Fibroblast of lung (primary cell): ENCODE measurements around the gene KAT8. TPM values are rescaled to one million over a fixed set of nuclear protein-coding genes. Genes with fewer than 3 reads are reported as not detected.

Experiments
- DNase-seq, 2 donors: peaks; one replicate each; pipeline versions ENCODE4 v3.0.0 to v3.0.0-alpha.2; 2010; ENCODE audit warnings: low read depth in 2 of 2
- H2AFZ ChIP-seq: 2 replicates; pipeline ENCODE4 v1.5.1; 2012; ENCODE audit warnings: low read length, control low read depth, inconsistent platforms
- H3K27ac ChIP-seq: 2 replicates; pipeline ENCODE4 v1.5.1; 2011; ENCODE audit warnings: low read length, control low read depth; ENCODE audit not compliant: insufficient read depth
- H3K27me3 ChIP-seq: 2 replicates; pipeline ENCODE4 v1.5.1; 2011; ENCODE audit warnings: mild to moderate bottlenecking, low read length; ENCODE audit not compliant: control insufficient read depth, insufficient read depth
- H3K36me3 ChIP-seq: 2 replicates; pipeline ENCODE4 v1.5.1; 2011; ENCODE audit warnings: low read length; ENCODE audit not compliant: control insufficient read depth, insufficient read depth
- H3K4me1 ChIP-seq: 2 replicates; pipeline ENCODE4 v1.5.1; 2011; ENCODE audit warnings: low read length; ENCODE audit not compliant: control insufficient read depth, insufficient read depth; ENCODE audit errors: extremely low read depth
- H3K4me2 ChIP-seq: 2 replicates; pipeline ENCODE4 v1.5.1; 2011; ENCODE audit warnings: low read length, control low read depth; ENCODE audit not compliant: insufficient read depth; ENCODE audit errors: extremely low read depth
- H3K4me3 ChIP-seq, 4 experiments: fragments of 200-600 bp in 1 of 4; sonication (generic) in 1 of 4; replicated peaks in 1 of 4; 2 replicates each; pipeline ENCODE4 v1.5.1; 2011 to 2016; ENCODE audit warnings: low read length in 4 of 4, low read depth in 3 of 4, mild to moderate bottlenecking in 3 of 4, control low read depth in 2 of 4, inconsistent platforms in 1 of 4, mixed read lengths in 1 of 4; ENCODE audit not compliant: insufficient read depth in 1 of 4; ENCODE audit errors: control extremely low read depth in 1 of 4
- H3K79me2 ChIP-seq: 2 replicates; pipeline ENCODE4 v1.5.1; 2012; ENCODE audit warnings: mild to moderate bottlenecking, low read length, inconsistent platforms; ENCODE audit not compliant: control insufficient read depth, insufficient read depth
- H3K9ac ChIP-seq: 2 replicates; pipeline ENCODE4 v1.5.1; 2011; ENCODE audit warnings: mild to moderate bottlenecking, low read length, control low read depth; ENCODE audit not compliant: insufficient read depth
- H3K9me3 ChIP-seq: 2 replicates; pipeline ENCODE4 v1.5.1; 2012; ENCODE audit warnings: low read depth, low read length; ENCODE audit not compliant: control insufficient read depth, insufficient read depth
- H4K20me1 ChIP-seq: 2 replicates; pipeline ENCODE4 v1.5.1; 2011; ENCODE audit warnings: low read length; ENCODE audit not compliant: control insufficient read depth, insufficient read depth; ENCODE audit errors: extremely low read depth
- EZH2 ChIP-seq: IDR thresholded peaks from 2 replicates; pipeline ENCODE4 v1.5.1; 2012; ENCODE audit warnings: low read length, control low read depth, mild to moderate bottlenecking; ENCODE audit errors: missing control alignments
- polyA plus RNA-seq, 2 donors: library from polyadenylated mRNA; depleted of rRNA in 1 of 2; stranded (reverse) in 1 of 2; unstranded in 1 of 2; fragments of >200 nt; gene quantifications; 2 replicates each; pipeline ENCODE4 v1.2.1, GENCODE V29; 2011 to 2012; ENCODE audit warnings: missing spikeins in 1 of 2
- total RNA-seq: library from RNA; depleted of rRNA; stranded (reverse); fragments of >200 nt; gene quantifications from 2 replicates; pipeline ENCODE4 v1.2.1, GENCODE V29; 2014
- TF ChIP-seq, protein P1 (sequence below), 2 donors: IDR thresholded peaks in 1 of 2; conservative IDR thresholded peaks in 1 of 2; 1 replicate in 1 of 2; 2 replicates in 1 of 2; pipeline ENCODE4 v1.5.1; 2011 to 2012; ENCODE audit warnings: low read length in 2 of 2, control low read depth in 1 of 2, inconsistent platforms in 1 of 2, low read depth in 1 of 2, mild to moderate bottlenecking in 1 of 2

KAT8 gene
- total and polyA plus RNA-seq, 2 donors (not counting 1 experiment from before 2014, with no cell fraction given): 23.9 to 30.4 TPM

DNA sequence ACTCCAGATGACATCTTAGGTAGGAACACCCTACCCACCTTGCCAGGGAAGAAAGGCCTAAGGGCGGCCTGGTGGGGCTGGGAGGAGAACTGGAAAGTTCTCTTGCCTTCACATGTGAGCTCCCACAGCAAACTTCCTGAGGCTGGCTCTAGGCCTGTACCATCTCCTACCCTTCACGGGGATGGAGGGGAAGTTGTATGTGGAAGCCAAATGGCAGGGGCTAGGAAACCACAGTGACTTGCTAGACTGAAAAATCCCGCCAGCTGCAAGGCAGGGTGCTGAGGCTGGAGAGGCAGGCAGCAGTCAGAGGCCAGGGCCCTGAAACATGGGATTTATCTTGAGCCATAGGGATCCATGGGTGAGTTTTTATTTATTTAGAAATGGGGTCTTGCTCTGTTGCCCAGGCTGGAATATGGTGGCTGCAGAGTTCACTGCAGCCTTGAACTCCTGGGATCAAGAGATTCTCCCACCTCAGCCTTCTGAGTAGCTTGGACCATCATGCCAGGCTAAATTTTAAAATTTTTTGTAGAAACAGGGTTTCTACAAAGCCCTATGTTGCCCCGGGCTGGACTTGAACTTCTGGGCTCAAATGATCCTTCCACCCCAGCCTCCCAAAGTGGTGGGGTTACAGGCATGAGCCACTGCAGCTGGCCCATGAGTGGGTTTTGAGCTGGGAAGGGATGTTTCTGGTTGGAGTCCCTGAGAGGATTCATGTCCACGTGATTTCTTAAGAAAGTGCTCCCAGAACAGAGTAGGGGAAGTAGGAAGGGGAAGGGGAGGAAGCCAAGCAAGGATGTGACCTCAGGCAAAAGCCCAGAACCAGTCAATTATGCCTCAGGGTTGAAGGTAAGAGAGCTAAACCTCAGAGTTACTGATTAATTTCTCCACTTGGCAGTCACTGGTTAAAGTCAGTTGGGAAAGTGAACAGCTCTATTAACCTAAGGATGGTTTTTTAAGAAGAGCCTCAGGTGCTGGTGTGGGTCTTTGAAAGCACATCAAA is 4.0 kb upstream of the KAT8 start:
- Histone ChIP-seq H4K20me1 (no peaks in the 10 kb centered on the region), H3K27ac (no peak overlapping the region), H3K4me3 (no peak overlapping the region), H3K79me2 (peaks cover 14% of the 10 kb centered on the region), H3K27me3 (no peaks in the 10 kb centered on the region), H3K36me3 (peaks cover 19% of the 10 kb centered on the region), H3K9ac (no peak overlapping the region), H3K4me2 (no peak overlapping the region), H3K4me1 (no peaks in the 10 kb centered on the region), H2AFZ (no peak overlapping the region), H3K9me3 (no peaks in the 10 kb centered on the region)
- DNase-seq: no peak
- TF ChIP-seq EZH2: no peak
- TF ChIP-seq, protein P1, sequence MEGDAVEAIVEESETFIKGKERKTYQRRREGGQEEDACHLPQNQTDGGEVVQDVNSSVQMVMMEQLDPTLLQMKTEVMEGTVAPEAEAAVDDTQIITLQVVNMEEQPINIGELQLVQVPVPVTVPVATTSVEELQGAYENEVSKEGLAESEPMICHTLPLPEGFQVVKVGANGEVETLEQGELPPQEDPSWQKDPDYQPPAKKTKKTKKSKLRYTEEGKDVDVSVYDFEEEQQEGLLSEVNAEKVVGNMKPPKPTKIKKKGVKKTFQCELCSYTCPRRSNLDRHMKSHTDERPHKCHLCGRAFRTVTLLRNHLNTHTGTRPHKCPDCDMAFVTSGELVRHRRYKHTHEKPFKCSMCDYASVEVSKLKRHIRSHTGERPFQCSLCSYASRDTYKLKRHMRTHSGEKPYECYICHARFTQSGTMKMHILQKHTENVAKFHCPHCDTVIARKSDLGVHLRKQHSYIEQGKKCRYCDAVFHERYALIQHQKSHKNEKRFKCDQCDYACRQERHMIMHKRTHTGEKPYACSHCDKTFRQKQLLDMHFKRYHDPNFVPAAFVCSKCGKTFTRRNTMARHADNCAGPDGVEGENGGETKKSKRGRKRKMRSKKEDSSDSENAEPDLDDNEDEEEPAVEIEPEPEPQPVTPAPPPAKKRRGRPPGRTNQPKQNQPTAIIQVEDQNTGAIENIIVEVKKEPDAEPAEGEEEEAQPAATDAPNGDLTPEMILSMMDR (conservative IDR thresholded peaks at IDR 0.05 in 1 of 2, IDR thresholded peaks at IDR 0.05 in 1 of 2; ENCODE audit: low read depth in 1 of 2, low read length in 2 of 2): no peak

DNA sequence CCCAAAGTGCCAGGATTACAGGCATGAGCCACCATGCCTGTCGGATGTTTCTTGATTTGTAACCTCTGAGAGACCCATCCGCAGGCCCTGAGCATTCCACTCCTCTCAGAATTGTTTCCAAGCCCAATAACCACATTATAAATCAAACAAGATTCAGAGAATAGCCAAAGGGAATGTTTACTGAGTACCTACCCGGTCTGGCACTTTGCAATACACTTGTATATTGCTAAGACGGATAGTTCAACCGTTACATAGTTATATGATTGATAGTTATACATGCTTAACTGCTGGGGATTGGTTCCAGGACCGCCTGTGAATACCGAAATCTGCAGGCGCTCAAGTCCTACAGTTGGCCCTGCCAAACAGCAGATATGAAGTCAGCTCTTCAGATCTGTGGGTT is 3.0 kb upstream of the KAT8 start:
- Histone ChIP-seq H3K9ac (no peak overlapping the region), H3K4me2 (no peak overlapping the region), H3K9me3 (no peaks in the 10 kb centered on the region), H3K79me2 (peaks cover 16% of the 10 kb centered on the region), H4K20me1 (no peaks in the 10 kb centered on the region), H3K27ac (no peak overlapping the region), H3K36me3 (peaks cover 19% of the 10 kb centered on the region), H3K27me3 (no peaks in the 10 kb centered on the region), H3K4me3 (no peak overlapping the region), H3K4me1 (peaks cover 5% of the 10 kb centered on the region), H2AFZ (no peak overlapping the region)
- TF ChIP-seq EZH2: no peak
- TF ChIP-seq, protein P1 (conservative IDR thresholded peaks at IDR 0.05 in 1 of 2, IDR thresholded peaks at IDR 0.05 in 1 of 2; ENCODE audit: low read depth in 1 of 2, low read length in 2 of 2): no peak
- no peak for DNase-seq

DNA sequence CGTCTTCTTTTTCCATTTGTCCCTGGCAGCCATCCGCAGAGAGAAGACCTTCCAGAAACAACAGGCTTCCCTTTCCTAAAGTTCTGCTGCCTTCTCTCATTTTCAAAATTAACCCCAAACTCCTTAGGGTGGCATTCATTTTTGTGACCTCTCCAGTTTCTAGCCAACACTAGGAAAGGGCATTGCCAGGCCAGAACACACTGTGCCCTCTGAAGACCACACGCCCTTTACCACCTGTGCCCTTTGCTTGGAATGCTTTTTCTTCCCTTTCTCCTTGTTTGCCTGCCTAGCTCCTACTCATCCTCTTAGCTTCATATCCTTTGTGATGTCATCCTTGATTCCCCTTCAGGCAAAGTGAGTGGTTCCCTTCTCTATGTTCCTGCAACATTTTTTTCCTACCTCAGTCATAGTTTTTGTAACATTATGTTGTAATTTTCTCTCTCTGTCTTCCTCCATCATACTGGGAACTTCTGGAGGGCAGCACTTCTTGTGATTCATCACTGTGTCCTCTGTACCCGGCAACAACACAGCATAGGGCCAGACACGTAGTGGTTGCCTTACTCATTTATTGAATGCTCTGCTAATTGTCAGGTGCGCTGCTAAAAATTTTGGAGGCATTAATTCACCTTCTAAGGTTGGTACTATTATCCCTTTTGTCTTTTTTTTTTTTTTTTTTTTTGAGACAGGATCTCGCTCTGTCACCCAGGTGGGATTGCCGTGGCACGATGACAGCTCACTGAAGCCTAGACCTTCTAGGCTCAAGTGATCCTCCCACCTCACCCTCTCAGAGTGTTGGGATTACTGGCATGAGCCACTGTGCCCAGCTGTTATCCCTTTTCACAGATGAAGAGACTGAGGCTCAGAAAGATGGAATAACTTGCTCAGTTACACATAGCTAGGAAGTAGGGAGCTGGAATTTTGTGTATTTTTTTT is 1.0 kb downstream of the KAT8 start:
- Histone ChIP-seq H2AFZ (peak overlapping the region; percentile 67), H3K27ac (peak overlapping the region; percentile 99), H3K79me2 (peaks cover 15% of the 10 kb centered on the region), H3K4me2 (peak overlapping the region; percentile 99), H3K9ac (peak overlapping the region; percentile 88), H4K20me1 (no peaks in the 10 kb centered on the region), H3K4me1 (peaks cover 5% of the 10 kb centered on the region), H3K9me3 (no peaks in the 10 kb centered on the region), H3K4me3 (peak overlapping the region; percentile 87 to 96 (median 94)), H3K36me3 (peaks cover 7% of the 10 kb centered on the region), H3K27me3 (no peaks in the 10 kb centered on the region)
- TF ChIP-seq, protein P1 (conservative IDR thresholded peaks at IDR 0.05 in 1 of 2, IDR thresholded peaks at IDR 0.05 in 1 of 2; ENCODE audit: low read depth in 1 of 2, low read length in 2 of 2): no peak
- no peak for TF ChIP-seq EZH2
- DNase-seq: peak; percentile 52 to 69
